CD14-positive monocyte (primary cell): ENCODE measurements around the gene MOCOS. TPM values are rescaled to one million over a fixed set of nuclear protein-coding genes. Genes with fewer than 3 reads are reported as not detected.

Experiments used
- DNase-seq, 3 donors: peaks; one replicate each; pipeline ENCODE4 v3.0.0-alpha.2; 2011 to 2022
- H2AFZ ChIP-seq: 2 replicates; pipeline ENCODE4 v1.6.0; 2012; ENCODE audit warnings: mild to moderate bottlenecking, low read depth, low read length, inconsistent platforms; ENCODE audit not compliant: insufficient read depth, poor library complexity, severe bottlenecking
- H3K27ac ChIP-seq, 2 donors: 1 replicate in 1 of 2; 2 replicates in 1 of 2; pipeline ENCODE4 v1.5.1; 2012 to 2013; ENCODE audit warnings: low read length in 2 of 2, control low read depth in 1 of 2, inconsistent platforms in 1 of 2, low read depth in 1 of 2, mild to moderate bottlenecking in 1 of 2
- H3K27me3 ChIP-seq, 2 donors: one replicate each; pipeline versions ENCODE4 v1.6.0 to v1.6.1; 2011 to 2013; ENCODE audit warnings: low read length in 2 of 2; ENCODE audit not compliant: control insufficient read depth in 2 of 2, insufficient read depth in 2 of 2
- H3K36me3 ChIP-seq, 2 donors: replicated peaks in 1 of 2; 1 replicate in 1 of 2; 2 replicates in 1 of 2; pipeline versions ENCODE4 v1.5.1 to v1.6.1; 2012 to 2013; ENCODE audit warnings: low read length in 2 of 2, control low read depth in 1 of 2, inconsistent platforms in 1 of 2, mild to moderate bottlenecking in 1 of 2; ENCODE audit not compliant: insufficient read depth in 2 of 2, control insufficient read depth in 1 of 2
- H3K4me1 ChIP-seq, 2 donors: 1 replicate in 1 of 2; 2 replicates in 1 of 2; pipeline versions ENCODE4 v1.5.1 to v1.6.1; 2012 to 2013; ENCODE audit warnings: low read length in 2 of 2, control low read depth in 1 of 2, inconsistent platforms in 1 of 2, mild to moderate bottlenecking in 1 of 2, moderate library complexity in 1 of 2; ENCODE audit not compliant: insufficient read depth in 2 of 2, control insufficient read depth in 1 of 2
- H3K4me2 ChIP-seq: replicated peaks from 2 replicates; pipeline ENCODE3; 2012; ENCODE audit warnings: low read length, moderate library complexity, mild to moderate bottlenecking; ENCODE audit not compliant: poor library complexity, severe bottlenecking; ENCODE audit errors: extremely low read depth
- H3K4me3 ChIP-seq, 3 experiments: fragments of 200-600 bp in 1 of 3; sonication (generic) in 1 of 3; replicated peaks in 1 of 3; 1 replicate in 2 of 3; 2 replicates in 1 of 3; pipeline ENCODE4 v1.5.1; 2011 to 2013; ENCODE audit warnings: low read length in 3 of 3, mild to moderate bottlenecking in 3 of 3, control low read depth in 2 of 3, low read depth in 2 of 3, inconsistent platforms in 1 of 3, moderate library complexity in 1 of 3
- H3K79me2 ChIP-seq: 2 replicates; pipeline ENCODE4 v1.6.0; 2012; ENCODE audit warnings: mild to moderate bottlenecking, control low read depth, inconsistent platforms, low read length, moderate library complexity; ENCODE audit not compliant: insufficient read depth
- H3K9ac ChIP-seq: 2 replicates; pipeline ENCODE4 v1.6.0; 2017; ENCODE audit warnings: low read length, mild to moderate bottlenecking; ENCODE audit not compliant: insufficient read depth, poor library complexity, severe bottlenecking
- H3K9me3 ChIP-seq, 2 donors: replicated peaks in 1 of 2; 1 replicate in 1 of 2; 2 replicates in 1 of 2; pipeline versions ENCODE4 v1.5.1 to v1.6.1; 2012 to 2013; ENCODE audit warnings: low read length in 2 of 2, control low read depth in 1 of 2; ENCODE audit not compliant: control insufficient read depth in 1 of 2, insufficient read depth in 1 of 2
- H4K20me1 ChIP-seq: 2 replicates; pipeline ENCODE4 v1.6.0; 2012; ENCODE audit warnings: mild to moderate bottlenecking, low read length, control low read depth, moderate library complexity; ENCODE audit not compliant: insufficient read depth
- H3K27ac Mint-ChIP-seq, 7 donors: one replicate each; pipeline ENCODE4 v1.8.0; 2020; ENCODE audit warnings: mild to moderate bottlenecking in 7 of 7, mixed read lengths in 7 of 7, moderate library complexity in 6 of 7, inconsistent platforms in 2 of 7
- H3K27me3 Mint-ChIP-seq, 3 donors: one replicate each; pipeline ENCODE4 v1.8.0; 2021 to 2022; ENCODE audit warnings: low read depth in 3 of 3, mild to moderate bottlenecking in 3 of 3, mixed read lengths in 3 of 3, moderate library complexity in 3 of 3, inconsistent platforms in 1 of 3
- H3K36me3 Mint-ChIP-seq, 2 donors: one replicate each; pipeline ENCODE4 v1.8.0; 2020; ENCODE audit warnings: mixed read lengths in 2 of 2, inconsistent platforms in 1 of 2, mild to moderate bottlenecking in 1 of 2
- H3K4me1 Mint-ChIP-seq: one replicate; pipeline ENCODE4 v1.8.0; 2020; ENCODE audit warnings: mild to moderate bottlenecking, mixed read lengths
- H3K4me3 Mint-ChIP-seq, 2 donors: one replicate each; pipeline ENCODE4 v1.8.0; 2020; ENCODE audit warnings: mild to moderate bottlenecking in 2 of 2, mixed read lengths in 2 of 2, moderate library complexity in 1 of 2
- H3K9me3 Mint-ChIP-seq, 7 donors: one replicate each; pipeline ENCODE4 v1.8.0; 2020 to 2022; ENCODE audit warnings: mixed read lengths in 7 of 7, mild to moderate bottlenecking in 6 of 7, moderate library complexity in 6 of 7, inconsistent platforms in 2 of 7
- WGBS: methylation state at CpG from one replicate; pipeline ENCODE4 v1.1.5; 2013; ENCODE audit warnings: missing lambda C conversion rate; ENCODE audit not compliant: insufficient coverage; 5-methylcytosine and 5-hydroxymethylcytosine counted together
- intact Hi-C, 2 donors: fragments of 100-400 bp; cut with micrococcal nuclease; formaldehyde crosslinking; loops; one replicate each; pipeline versions ENCODE4 v1.15.0 to v1.15.1; 2023
- polyA plus RNA-seq, 3 donors: library from polyadenylated mRNA; depleted of rRNA in 1 of 3; unstranded in 2 of 3; stranded (reverse) in 1 of 3; fragments of 300-500 nt in 2 of 3; fragments of >200 nt in 1 of 3; fragmentation: Illumina TruSeq in 2 of 3; gene quantifications; 1 replicate in 2 of 3; 2 replicates in 1 of 3; pipeline ENCODE4 v1.2.3, GENCODE V29; 2012 to 2021
- TF ChIP-seq, protein P1 (sequence below): fragments of 200-600 bp; IDR thresholded peaks from one replicate; pipeline ENCODE4 v1.8.0; 2022; ENCODE audit warnings: antibody characterized with exemption, mild to moderate bottlenecking

MOCOS gene
- polyA plus RNA-seq, 3 donors = 0.03 to 0.05 TPM; not detected in 1

DNA sequence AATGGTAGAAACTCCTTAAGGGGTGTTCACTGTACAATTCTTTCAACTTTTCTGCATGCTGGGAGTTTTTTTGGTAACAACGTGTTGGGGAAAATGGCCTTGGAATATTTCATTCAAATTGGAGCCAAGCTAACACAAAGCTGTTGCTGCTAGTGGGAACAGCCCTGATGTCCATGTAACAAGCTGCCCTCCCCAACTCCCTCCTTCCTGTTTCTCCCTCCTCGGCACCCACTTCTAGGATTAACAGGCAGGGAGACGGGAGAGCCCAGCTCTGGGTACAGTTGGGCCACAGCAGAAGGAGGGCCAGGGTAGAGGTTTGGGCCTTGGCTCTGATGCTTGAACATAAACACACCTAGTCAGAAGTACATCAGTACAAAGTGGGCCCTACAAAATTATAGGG, 9.4 kb upstream of the MOCOS start:
- no peak for DNase-seq
- Histone ChIP-seq H3K27me3 (no peaks in the 10 kb centered on the region), H3K36me3 (peaks cover 35 to 50% of the 10 kb centered on the region in 2 donors), H2AFZ (no peak overlapping the region), H3K4me2 (no peak overlapping the region), H3K79me2 (no peaks in the 10 kb centered on the region), H3K9ac (no peak overlapping the region), H3K27ac (no peak overlapping the region), H3K4me3 (no peak overlapping the region), H3K4me1 (peaks cover 12 to 17% of the 10 kb centered on the region in 2 donors), H3K9me3 (no peaks in the 10 kb centered on the region), H4K20me1 (no peaks in the 10 kb centered on the region)
- intact Hi-C loops = no loop called here
- no CpG with 5 or more reads among the region's 3 CpGs for WGBS
- Mint-ChIP-seq H3K27ac (no peak overlapping the region), H3K27me3 (peaks cover 1 to 4% (median 2%) of the 10 kb centered on the region in 3 donors), H3K36me3 (peaks cover 36 to 40% of the 10 kb centered on the region in 2 donors), H3K4me1 (peaks cover 20% of the 10 kb centered on the region), H3K9me3 (no peaks in the 10 kb centered on the region), H3K4me3 (no peak overlapping the region)
- TF ChIP-seq, protein P1, sequence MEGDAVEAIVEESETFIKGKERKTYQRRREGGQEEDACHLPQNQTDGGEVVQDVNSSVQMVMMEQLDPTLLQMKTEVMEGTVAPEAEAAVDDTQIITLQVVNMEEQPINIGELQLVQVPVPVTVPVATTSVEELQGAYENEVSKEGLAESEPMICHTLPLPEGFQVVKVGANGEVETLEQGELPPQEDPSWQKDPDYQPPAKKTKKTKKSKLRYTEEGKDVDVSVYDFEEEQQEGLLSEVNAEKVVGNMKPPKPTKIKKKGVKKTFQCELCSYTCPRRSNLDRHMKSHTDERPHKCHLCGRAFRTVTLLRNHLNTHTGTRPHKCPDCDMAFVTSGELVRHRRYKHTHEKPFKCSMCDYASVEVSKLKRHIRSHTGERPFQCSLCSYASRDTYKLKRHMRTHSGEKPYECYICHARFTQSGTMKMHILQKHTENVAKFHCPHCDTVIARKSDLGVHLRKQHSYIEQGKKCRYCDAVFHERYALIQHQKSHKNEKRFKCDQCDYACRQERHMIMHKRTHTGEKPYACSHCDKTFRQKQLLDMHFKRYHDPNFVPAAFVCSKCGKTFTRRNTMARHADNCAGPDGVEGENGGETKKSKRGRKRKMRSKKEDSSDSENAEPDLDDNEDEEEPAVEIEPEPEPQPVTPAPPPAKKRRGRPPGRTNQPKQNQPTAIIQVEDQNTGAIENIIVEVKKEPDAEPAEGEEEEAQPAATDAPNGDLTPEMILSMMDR = no peak

DNA sequence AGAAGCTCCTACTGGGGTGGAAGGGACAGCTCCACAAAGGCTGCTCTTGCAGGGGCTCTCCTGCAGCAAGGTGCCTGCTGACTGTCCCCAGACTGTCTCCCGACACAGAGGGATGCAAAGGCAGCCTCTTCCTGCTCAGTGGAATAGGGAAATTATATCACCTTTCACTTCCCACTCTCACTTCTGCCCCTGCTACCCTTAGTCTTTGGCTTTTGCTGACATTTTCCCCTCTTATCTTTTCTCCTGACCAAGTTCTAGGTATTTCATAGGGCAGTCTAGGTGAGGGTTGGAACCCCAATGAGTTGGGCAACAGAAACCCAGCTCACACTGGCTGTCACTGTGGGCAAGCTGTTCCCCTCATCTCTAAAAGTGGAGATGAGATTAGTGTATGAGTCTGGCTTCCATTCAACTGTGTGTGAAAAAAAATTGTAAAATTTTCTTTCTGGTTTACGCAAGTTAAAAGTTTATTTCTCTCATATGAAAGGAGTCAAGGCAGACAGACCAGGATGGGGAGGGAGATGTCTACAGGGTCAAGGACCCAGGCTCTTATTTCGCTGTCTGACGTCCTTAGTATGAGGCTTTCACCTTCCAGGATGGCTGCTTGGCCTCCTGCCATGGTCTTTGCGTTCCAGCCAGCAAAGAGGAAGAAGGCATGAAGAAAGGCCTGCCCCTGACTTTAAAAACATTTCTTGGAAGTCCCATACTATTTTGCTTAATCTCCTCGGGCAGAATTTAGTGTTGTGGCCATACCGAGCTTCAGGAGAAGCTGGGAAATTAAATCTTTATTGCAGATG, 7.5 kb upstream of the MOCOS start:
- no peaks in the 10 kb centered on the region for H3K79me2 ChIP-seq
- peaks cover 12 to 17% of the 10 kb centered on the region in 2 donors for H3K4me1 ChIP-seq
- H3K9ac ChIP-seq = no peak overlapping the region
- H3K4me3 Mint-ChIP-seq = peak overlapping the region in 1 of 2 donors; percentile 43
- no peaks in the 10 kb centered on the region for H3K9me3 Mint-ChIP-seq
- H3K4me2 ChIP-seq = no peak overlapping the region
- peak overlapping the region in 4 of 7 donors; percentile 2 to 60 (median 48) for H3K27ac Mint-ChIP-seq
- H3K27me3 Mint-ChIP-seq = peaks cover 5 to 12% (median 8%) of the 10 kb centered on the region in 3 donors
- H3K36me3 Mint-ChIP-seq = peaks cover 22 to 27% of the 10 kb centered on the region in 2 donors
- WGBS = 3% methylated on average over 5 of the region's 7 CpGs
- H3K36me3 ChIP-seq = peaks cover 22 to 33% of the 10 kb centered on the region in 2 donors
- no peaks in the 10 kb centered on the region for H4K20me1 ChIP-seq
- H3K9me3 ChIP-seq = no peaks in the 10 kb centered on the region
- peaks cover 20% of the 10 kb centered on the region for H3K4me1 Mint-ChIP-seq
- H3K4me3 ChIP-seq = no peak overlapping the region
- peak overlapping the region; percentile 7 to 37 for H3K27ac ChIP-seq
- DNase-seq = peak in 2 of 3 donors; percentile 6 to 40
- no peaks in the 10 kb centered on the region for H3K27me3 ChIP-seq
- TF ChIP-seq, protein P1 = no peak
- no peak overlapping the region for H2AFZ ChIP-seq
- intact Hi-C loops = no loop called here
